GM13977 (cell line): ENCODE results near the gene CCNE1.

Experiments
- DNase-seq: peaks from one replicate; pipeline ENCODE4 v3.0.0; 2012; ENCODE audit warnings: low spot score
- in situ Hi-C: fragments of 300-500 bp; cut with MboI; formaldehyde crosslinking; loops from one replicate; pipeline ENCODE4 v1.12.0; 2022; ENCODE audit warnings: low sequenced_read_pairs, low pct_unique_long_range_greater_than_20kb, mixed read lengths, inconsistent platforms; ENCODE audit not compliant: unreplicated experiment
- TF ChIP-seq, protein P1 (sequence below): IDR thresholded peaks from 2 replicates; pipeline ENCODE4 v1.5.1; 2012; ENCODE audit warnings: mild to moderate bottlenecking, control low read depth; ENCODE audit not compliant: insufficient read depth; ENCODE audit errors: extremely low read depth, missing control alignments

Gene CCNE1

DNA sequence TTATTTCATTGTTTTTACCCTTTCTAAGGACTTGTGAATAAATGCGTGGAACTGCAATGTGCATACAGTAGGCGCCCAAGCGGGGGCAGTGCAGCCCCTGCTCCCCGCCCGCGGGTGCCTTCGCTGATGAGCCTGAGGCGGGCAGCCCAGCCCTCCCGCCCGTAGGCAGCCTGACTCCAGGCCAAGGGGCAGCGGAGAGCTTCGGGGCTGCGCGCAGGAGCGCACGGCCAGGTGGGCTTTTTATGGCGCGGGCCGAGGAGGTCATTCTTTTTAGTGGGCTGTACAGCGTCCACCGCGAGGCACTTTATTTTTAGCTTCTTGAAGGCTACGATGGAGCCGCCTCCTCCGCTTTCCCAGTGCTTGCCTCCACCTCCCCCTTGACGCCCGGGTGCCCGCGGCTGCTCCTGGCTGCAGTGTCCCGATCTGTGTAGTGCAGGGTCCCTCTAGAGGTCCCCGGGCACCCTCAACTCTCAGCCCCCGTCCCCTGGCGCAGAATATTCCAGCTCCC, 60.5 kb downstream of the CCNE1 start:
- TF ChIP-seq, protein P1, sequence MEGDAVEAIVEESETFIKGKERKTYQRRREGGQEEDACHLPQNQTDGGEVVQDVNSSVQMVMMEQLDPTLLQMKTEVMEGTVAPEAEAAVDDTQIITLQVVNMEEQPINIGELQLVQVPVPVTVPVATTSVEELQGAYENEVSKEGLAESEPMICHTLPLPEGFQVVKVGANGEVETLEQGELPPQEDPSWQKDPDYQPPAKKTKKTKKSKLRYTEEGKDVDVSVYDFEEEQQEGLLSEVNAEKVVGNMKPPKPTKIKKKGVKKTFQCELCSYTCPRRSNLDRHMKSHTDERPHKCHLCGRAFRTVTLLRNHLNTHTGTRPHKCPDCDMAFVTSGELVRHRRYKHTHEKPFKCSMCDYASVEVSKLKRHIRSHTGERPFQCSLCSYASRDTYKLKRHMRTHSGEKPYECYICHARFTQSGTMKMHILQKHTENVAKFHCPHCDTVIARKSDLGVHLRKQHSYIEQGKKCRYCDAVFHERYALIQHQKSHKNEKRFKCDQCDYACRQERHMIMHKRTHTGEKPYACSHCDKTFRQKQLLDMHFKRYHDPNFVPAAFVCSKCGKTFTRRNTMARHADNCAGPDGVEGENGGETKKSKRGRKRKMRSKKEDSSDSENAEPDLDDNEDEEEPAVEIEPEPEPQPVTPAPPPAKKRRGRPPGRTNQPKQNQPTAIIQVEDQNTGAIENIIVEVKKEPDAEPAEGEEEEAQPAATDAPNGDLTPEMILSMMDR: peak; percentile 26
- peak; percentile 57 for DNase-seq
- in situ Hi-C loops: loop anchor here (10.0 kb wide), 1 partner anchor 117 kb away; no protein-coding TSS in a partner anchor

DNA sequence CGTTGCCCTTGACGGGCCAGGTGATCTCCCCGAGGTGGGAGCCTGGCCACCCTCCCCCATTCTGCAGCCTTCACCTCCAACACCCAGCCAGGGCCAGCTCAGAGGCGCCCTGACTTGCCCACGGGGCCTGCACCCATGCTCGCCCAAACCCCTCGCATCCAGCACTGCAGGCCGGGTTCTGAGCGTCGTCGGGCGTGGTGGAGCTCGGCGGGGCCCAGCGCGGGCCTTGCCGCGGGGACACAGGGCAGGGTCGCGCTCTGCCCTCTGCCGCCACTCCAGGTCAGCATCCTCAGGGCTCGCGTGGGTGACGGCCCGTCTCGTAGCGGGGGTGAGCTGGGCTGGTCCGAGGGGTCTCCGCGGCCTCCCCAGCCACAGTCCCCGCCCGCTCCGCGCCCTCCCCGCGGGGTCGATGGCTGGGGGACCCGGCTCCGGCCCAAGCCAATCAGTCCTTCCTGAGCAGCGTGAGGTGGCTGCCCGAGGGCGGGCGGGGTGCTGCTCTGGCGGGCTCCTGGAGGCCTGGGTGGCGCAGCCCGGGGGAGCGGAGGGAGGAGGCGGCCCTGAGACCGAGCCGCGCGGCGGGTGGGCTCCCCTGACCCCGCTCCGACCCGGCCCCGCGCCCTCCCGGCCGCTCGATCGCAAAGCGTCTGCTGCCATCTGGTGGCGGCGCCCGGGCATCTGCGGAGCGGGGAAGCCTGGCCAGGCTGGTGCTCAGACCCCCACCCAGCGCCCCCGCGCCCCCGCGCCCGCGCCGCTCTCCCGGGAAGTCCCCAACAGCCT, 61.4 kb downstream of the CCNE1 start:
- DNase-seq: peak; percentile 89
- TF ChIP-seq, protein P1: peak; percentile 95
- in situ Hi-C loops: loop anchor here (10.0 kb wide), 1 partner anchor 118 kb away; no protein-coding TSS in a partner anchor
